ENCODE data around the gene HSD17B1.
"Not testable (repeated sequence)": the region's sequence is repeated elsewhere in the genome, so short reads cannot be mapped to it uniquely, and the experiment has no call there.

Gene HSD17B1

GRCh38 chr17:42537156-42537805, 15.4 kb upstream of the HSD17B1 start:
- peaks cover 5 to 29% of the 10 kb centered on the region in 2 donors for H3K36me3 ChIP-seq (replicated peaks in 1 of 2; ENCODE audit: control insufficient read depth in 2 of 2, insufficient read depth in 2 of 2, low read length in 2 of 2)
- peaks cover 4% of the 10 kb centered on the region for H3K79me1 ChIP-seq (ENCODE audit: low read depth, low read length)
- peak overlapping the region; percentile 14 for H3K14ac ChIP-seq (ENCODE audit: low read length)
- no peaks in the 10 kb centered on the region for H3K9me3 ChIP-seq (replicated peaks in 1 of 2; ENCODE audit: control insufficient read depth in 2 of 2, insufficient read depth in 1 of 2, low read depth in 1 of 2, low read length in 2 of 2)
- peak overlapping the region; percentile 73 to 90 for H3K4me3 ChIP-seq (ENCODE audit: low read length in 2 of 2)
- H3K9ac ChIP-seq (ENCODE audit: low read depth, low read length, poor library complexity) = peak overlapping the region; percentile 97
- H2BK12ac ChIP-seq (ENCODE audit: low read length) = no peak overlapping the region
- no peak overlapping the region for H3K27ac ChIP-seq (replicated peaks; ENCODE audit: low read length)
- no peak overlapping the region for H4K91ac ChIP-seq (ENCODE audit: low read depth, low read length, poor library complexity)
- no peak overlapping the region for H3K18ac ChIP-seq (ENCODE audit: low read length)
- H2BK120ac ChIP-seq (ENCODE audit: low read depth, low read length) = no peak overlapping the region
- H3K4ac ChIP-seq (ENCODE audit: low read length) = no peak overlapping the region
- H2AK5ac ChIP-seq (ENCODE audit: low read depth, low read length) = no peak overlapping the region
- no peak overlapping the region for H2BK5ac ChIP-seq (ENCODE audit: low read length)
- H3K4me2 ChIP-seq (ENCODE audit: insufficient read depth, low read length, poor library complexity, severe bottlenecking) = peak overlapping the region; percentile 85
- H2BK15ac ChIP-seq (ENCODE audit: low read length) = no peak overlapping the region
- peak overlapping the region; percentile 87 for H2AFZ ChIP-seq (ENCODE audit: low read length)
- peaks cover 0 to 1% (median 0%) of the 10 kb centered on the region in 3 experiments for H3K27me3 ChIP-seq (ENCODE audit: control insufficient read depth in 3 of 3, insufficient read depth in 3 of 3, low read depth in 1 of 3, low read length in 3 of 3)
- no peak overlapping the region for H3K23ac ChIP-seq (ENCODE audit: low read depth, low read length, poor library complexity)
- WGBS, 2 donors (ENCODE audit: extremely low coverage in 2 of 2, insufficient read length in 2 of 2, insufficient replicate concordance in 1 of 2) = no CpG with 5 or more reads among the region's 31 CpGs
- DNase-seq (ENCODE audit: low spot score) = no peak
- H3K4me1 ChIP-seq (ENCODE audit: control insufficient read depth in 2 of 2, insufficient read depth in 1 of 2, low read depth in 1 of 2, low read length in 2 of 2) = peaks cover 13 to 21% of the 10 kb centered on the region in 2 donors
- H4K8ac ChIP-seq (ENCODE audit: low read depth, low read length) = no peak overlapping the region

DNA sequence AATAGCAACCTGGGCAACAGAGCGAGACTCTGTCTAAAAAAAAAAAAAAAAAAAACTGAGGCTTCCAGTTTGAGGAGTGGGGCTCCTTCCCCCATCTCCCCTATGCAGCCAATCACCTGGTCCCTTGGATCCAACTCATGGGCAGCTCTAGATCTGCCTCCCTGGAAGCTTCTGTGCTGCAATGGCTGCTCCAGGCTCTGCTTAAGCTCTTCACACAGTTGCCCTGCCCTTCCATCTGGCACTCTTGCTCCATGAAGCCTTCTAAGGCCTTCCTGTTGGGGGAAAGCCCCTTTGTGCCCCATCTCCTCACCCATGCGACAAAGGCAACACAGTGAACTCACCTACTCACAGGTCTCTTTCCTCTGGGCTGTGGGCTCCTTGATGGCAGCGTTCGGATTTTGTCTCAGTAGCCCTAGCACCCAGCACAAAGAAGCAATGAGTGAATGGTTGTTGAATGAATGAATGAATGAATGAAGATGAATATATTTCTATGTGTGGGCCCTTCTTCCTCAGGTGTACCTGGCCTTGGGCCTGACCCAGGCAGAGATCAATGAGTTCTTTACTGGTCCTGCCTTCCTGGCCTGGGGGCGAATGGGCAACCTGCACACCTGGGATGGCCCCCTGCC, 14.8 kb upstream of the HSD17B1 start:
- H3K4me3 ChIP-seq (ENCODE audit: low read length in 2 of 2) = no peak overlapping the region
- peaks cover 4% of the 10 kb centered on the region for H3K79me1 ChIP-seq (ENCODE audit: low read depth, low read length)
- H3K14ac ChIP-seq (ENCODE audit: low read length) = no peak overlapping the region
- H3K23ac ChIP-seq (ENCODE audit: low read depth, low read length, poor library complexity) = no peak overlapping the region
- peaks cover 0 to 1% (median 0%) of the 10 kb centered on the region in 3 experiments for H3K27me3 ChIP-seq (ENCODE audit: control insufficient read depth in 3 of 3, insufficient read depth in 3 of 3, low read depth in 1 of 3, low read length in 3 of 3)
- peaks cover 13 to 21% of the 10 kb centered on the region in 2 donors for H3K4me1 ChIP-seq (ENCODE audit: control insufficient read depth in 2 of 2, insufficient read depth in 1 of 2, low read depth in 1 of 2, low read length in 2 of 2)
- DNase-seq (ENCODE audit: low spot score) = no peak
- H3K4me2 ChIP-seq (ENCODE audit: insufficient read depth, low read length, poor library complexity, severe bottlenecking) = no peak overlapping the region
- no peak overlapping the region for H2BK12ac ChIP-seq (ENCODE audit: low read length)
- H3K18ac ChIP-seq (ENCODE audit: low read length) = no peak overlapping the region
- no peak overlapping the region for H4K91ac ChIP-seq (ENCODE audit: low read depth, low read length, poor library complexity)
- H3K36me3 ChIP-seq (replicated peaks in 1 of 2; ENCODE audit: control insufficient read depth in 2 of 2, insufficient read depth in 2 of 2, low read length in 2 of 2) = peaks cover 7 to 33% of the 10 kb centered on the region in 2 donors
- H4K8ac ChIP-seq (ENCODE audit: low read depth, low read length) = no peak overlapping the region
- H2BK5ac ChIP-seq (ENCODE audit: low read length) = no peak overlapping the region
- no peak overlapping the region for H3K27ac ChIP-seq (replicated peaks; ENCODE audit: low read length)
- no peak overlapping the region for H2BK15ac ChIP-seq (ENCODE audit: low read length)
- H2AK5ac ChIP-seq (ENCODE audit: low read depth, low read length) = peak overlapping the region; percentile 32
- H3K4ac ChIP-seq (ENCODE audit: low read length) = no peak overlapping the region
- no CpG with 5 or more reads among the region's 5 CpGs for WGBS, 2 donors (ENCODE audit: extremely low coverage in 2 of 2, insufficient read length in 2 of 2, insufficient replicate concordance in 1 of 2)
- no peak overlapping the region for H2BK120ac ChIP-seq (ENCODE audit: low read depth, low read length)
- H3K9me3 ChIP-seq (replicated peaks in 1 of 2; ENCODE audit: control insufficient read depth in 2 of 2, insufficient read depth in 1 of 2, low read depth in 1 of 2, low read length in 2 of 2) = no peaks in the 10 kb centered on the region
- no peak overlapping the region for H2AFZ ChIP-seq (ENCODE audit: low read length)
- H3K9ac ChIP-seq (ENCODE audit: low read depth, low read length, poor library complexity) = no peak overlapping the region

- H2BK120ac ChIP-seq (ENCODE audit: low read depth, low read length) = no peak overlapping the region
- no peaks in the 10 kb centered on the region for H3K9me3 ChIP-seq (replicated peaks in 1 of 2; ENCODE audit: control insufficient read depth in 2 of 2, insufficient read depth in 1 of 2, low read depth in 1 of 2, low read length in 2 of 2)
- H4K91ac ChIP-seq (ENCODE audit: low read depth, low read length, poor library complexity) = no peak overlapping the region
- H2BK15ac ChIP-seq (ENCODE audit: low read length) = no peak overlapping the region
- no peak overlapping the region for H3K9ac ChIP-seq (ENCODE audit: low read depth, low read length, poor library complexity)
- no peak overlapping the region for H4K8ac ChIP-seq (ENCODE audit: low read depth, low read length)
- H3K4me3 ChIP-seq (ENCODE audit: low read length in 2 of 2) = no peak overlapping the region
- no peak overlapping the region for H2AFZ ChIP-seq (ENCODE audit: low read length)
- no peak overlapping the region for H3K18ac ChIP-seq (ENCODE audit: low read length)
- H3K4me1 ChIP-seq (ENCODE audit: control insufficient read depth in 2 of 2, insufficient read depth in 1 of 2, low read depth in 1 of 2, low read length in 2 of 2) = peaks cover 13 to 21% of the 10 kb centered on the region in 2 donors
- H2AK5ac ChIP-seq (ENCODE audit: low read depth, low read length) = peak overlapping the region; percentile 32
- H3K23ac ChIP-seq (ENCODE audit: low read depth, low read length, poor library complexity) = no peak overlapping the region
- no peak overlapping the region for H2BK5ac ChIP-seq (ENCODE audit: low read length)
- H3K79me1 ChIP-seq (ENCODE audit: low read depth, low read length) = peaks cover 4% of the 10 kb centered on the region
- no peak overlapping the region for H3K4ac ChIP-seq (ENCODE audit: low read length)
- H2BK12ac ChIP-seq (ENCODE audit: low read length) = no peak overlapping the region
- H3K27me3 ChIP-seq (ENCODE audit: control insufficient read depth in 3 of 3, insufficient read depth in 3 of 3, low read depth in 1 of 3, low read length in 3 of 3) = peaks cover 0 to 1% (median 0%) of the 10 kb centered on the region in 3 experiments
- no CpG with 5 or more reads among the region's 14 CpGs for WGBS, 2 donors (ENCODE audit: extremely low coverage in 2 of 2, insufficient read length in 2 of 2, insufficient replicate concordance in 1 of 2)
- H3K36me3 ChIP-seq (replicated peaks in 1 of 2; ENCODE audit: control insufficient read depth in 2 of 2, insufficient read depth in 2 of 2, low read length in 2 of 2) = peaks cover 12 to 38% of the 10 kb centered on the region in 2 donors
- H3K14ac ChIP-seq (ENCODE audit: low read length) = no peak overlapping the region
- DNase-seq (ENCODE audit: low spot score) = no peak
- H3K4me2 ChIP-seq (ENCODE audit: insufficient read depth, low read length, poor library complexity, severe bottlenecking) = no peak overlapping the region
- no peak overlapping the region for H3K27ac ChIP-seq (replicated peaks; ENCODE audit: low read length)
Measured at GRCh38 chr17:42538482-42538881, 14.2 kb upstream of the HSD17B1 start.

DNA sequence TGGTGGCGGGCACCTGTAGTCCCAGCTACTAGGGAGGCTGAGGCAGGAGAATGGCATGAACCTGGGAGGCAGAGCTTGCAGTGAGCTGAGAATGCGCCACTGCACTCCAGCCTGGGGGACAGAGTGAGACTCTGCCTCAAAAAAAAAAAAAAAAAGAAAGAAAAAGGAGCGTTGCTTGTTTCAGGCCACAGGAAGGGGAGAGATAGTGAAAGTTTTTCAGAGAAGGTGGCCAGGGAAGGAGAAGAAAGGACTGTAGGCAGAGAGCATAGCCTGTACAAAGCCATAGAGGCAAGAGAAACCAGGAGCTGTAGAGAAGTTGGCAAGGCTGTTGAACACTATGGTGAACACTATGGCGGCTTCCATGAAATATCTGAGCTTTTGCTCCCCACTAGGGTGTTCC, 12.2 kb upstream of the HSD17B1 start:
- not testable (repeated sequence) for H3K4me3 ChIP-seq (ENCODE audit: low read length in 2 of 2); H4K8ac ChIP-seq (ENCODE audit: low read depth, low read length); H2BK120ac ChIP-seq (ENCODE audit: low read depth, low read length); H2BK5ac ChIP-seq (ENCODE audit: low read length); H3K79me1 ChIP-seq (ENCODE audit: low read depth, low read length); H3K18ac ChIP-seq (ENCODE audit: low read length); H3K27ac ChIP-seq (replicated peaks; ENCODE audit: low read length); H3K9me3 ChIP-seq (replicated peaks in 1 of 2; ENCODE audit: control insufficient read depth in 2 of 2, insufficient read depth in 1 of 2, low read depth in 1 of 2, low read length in 2 of 2); H2BK15ac ChIP-seq (ENCODE audit: low read length); H3K14ac ChIP-seq (ENCODE audit: low read length); DNase-seq (ENCODE audit: low spot score); H3K27me3 ChIP-seq (ENCODE audit: control insufficient read depth in 3 of 3, insufficient read depth in 3 of 3, low read depth in 1 of 3, low read length in 3 of 3); H2AFZ ChIP-seq (ENCODE audit: low read length); H3K4me2 ChIP-seq (ENCODE audit: insufficient read depth, low read length, poor library complexity, severe bottlenecking); H3K9ac ChIP-seq (ENCODE audit: low read depth, low read length, poor library complexity); H3K4ac ChIP-seq (ENCODE audit: low read length); H3K23ac ChIP-seq (ENCODE audit: low read depth, low read length, poor library complexity); H2AK5ac ChIP-seq (ENCODE audit: low read depth, low read length); H2BK12ac ChIP-seq (ENCODE audit: low read length); H4K91ac ChIP-seq (ENCODE audit: low read depth, low read length, poor library complexity)
- Histone ChIP-seq H3K4me1 (ENCODE audit: control insufficient read depth in 2 of 2, insufficient read depth in 1 of 2, low read depth in 1 of 2, low read length in 2 of 2) (peaks cover 10 to 12% of the 10 kb centered on the region in 2 donors), H3K36me3 (replicated peaks in 1 of 2; ENCODE audit: control insufficient read depth in 2 of 2, insufficient read depth in 2 of 2, low read length in 2 of 2) (peaks cover 17 to 48% of the 10 kb centered on the region in 2 donors)
- WGBS, 2 donors (ENCODE audit: extremely low coverage in 2 of 2, insufficient read length in 2 of 2, insufficient replicate concordance in 1 of 2) = no CpG with 5 or more reads among the region's 4 CpGs

Measured in neuronal stem cell (in vitro differentiated cells).